ENCODE results near the gene NHERF1. TPM values are rescaled to one million over a fixed set of nuclear protein-coding genes. Genes with fewer than 3 reads are reported as not detected.

The NHERF1 gene
- total and polyA plus RNA-seq, 2 of the 13 experiments (the other 11 are each of a cell fraction or from before 2014, with no cell fraction given), result 169 to 269 TPM

DNA sequence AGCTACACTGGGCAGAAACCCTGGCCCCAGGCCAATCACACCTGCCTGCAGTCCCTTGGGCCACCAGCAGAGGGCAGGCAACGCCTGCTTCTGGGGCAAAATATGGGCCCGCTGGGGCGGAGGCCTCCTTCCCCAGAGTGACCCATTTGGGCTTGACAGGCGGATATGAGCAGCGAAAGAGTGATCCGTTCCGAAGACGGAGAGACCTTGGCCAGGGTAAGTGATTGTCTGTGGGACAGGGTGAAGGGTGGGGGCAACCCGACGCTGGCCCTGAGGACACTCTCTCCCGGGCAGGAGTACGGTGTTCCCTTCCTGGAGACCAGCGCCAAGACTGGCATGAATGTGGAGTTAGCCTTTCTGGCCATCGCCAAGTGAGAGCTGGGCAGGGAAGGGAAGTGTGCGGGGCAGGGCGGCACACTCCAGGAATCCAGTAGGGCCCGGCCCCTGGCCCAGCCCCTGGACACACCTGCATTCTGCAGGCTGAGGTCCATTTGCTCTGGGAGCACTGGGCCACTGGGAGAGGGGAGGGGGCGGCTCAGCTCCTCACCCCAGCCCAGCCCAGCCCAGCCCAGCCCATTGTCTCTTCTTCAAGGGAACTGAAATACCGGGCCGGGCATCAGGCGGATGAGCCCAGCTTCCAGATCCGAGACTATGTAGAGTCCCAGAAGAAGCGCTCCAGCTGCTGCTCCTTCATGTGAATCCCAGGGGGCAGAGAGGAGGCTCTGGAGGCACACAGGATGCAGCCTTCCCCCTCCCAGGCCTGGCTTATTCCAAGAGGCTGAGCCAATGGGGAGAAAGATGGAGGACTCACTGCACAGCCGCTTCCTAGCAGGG is 3.5 kb upstream of the NHERF1 start (continued):
- TF ChIP-seq, protein P1, sequence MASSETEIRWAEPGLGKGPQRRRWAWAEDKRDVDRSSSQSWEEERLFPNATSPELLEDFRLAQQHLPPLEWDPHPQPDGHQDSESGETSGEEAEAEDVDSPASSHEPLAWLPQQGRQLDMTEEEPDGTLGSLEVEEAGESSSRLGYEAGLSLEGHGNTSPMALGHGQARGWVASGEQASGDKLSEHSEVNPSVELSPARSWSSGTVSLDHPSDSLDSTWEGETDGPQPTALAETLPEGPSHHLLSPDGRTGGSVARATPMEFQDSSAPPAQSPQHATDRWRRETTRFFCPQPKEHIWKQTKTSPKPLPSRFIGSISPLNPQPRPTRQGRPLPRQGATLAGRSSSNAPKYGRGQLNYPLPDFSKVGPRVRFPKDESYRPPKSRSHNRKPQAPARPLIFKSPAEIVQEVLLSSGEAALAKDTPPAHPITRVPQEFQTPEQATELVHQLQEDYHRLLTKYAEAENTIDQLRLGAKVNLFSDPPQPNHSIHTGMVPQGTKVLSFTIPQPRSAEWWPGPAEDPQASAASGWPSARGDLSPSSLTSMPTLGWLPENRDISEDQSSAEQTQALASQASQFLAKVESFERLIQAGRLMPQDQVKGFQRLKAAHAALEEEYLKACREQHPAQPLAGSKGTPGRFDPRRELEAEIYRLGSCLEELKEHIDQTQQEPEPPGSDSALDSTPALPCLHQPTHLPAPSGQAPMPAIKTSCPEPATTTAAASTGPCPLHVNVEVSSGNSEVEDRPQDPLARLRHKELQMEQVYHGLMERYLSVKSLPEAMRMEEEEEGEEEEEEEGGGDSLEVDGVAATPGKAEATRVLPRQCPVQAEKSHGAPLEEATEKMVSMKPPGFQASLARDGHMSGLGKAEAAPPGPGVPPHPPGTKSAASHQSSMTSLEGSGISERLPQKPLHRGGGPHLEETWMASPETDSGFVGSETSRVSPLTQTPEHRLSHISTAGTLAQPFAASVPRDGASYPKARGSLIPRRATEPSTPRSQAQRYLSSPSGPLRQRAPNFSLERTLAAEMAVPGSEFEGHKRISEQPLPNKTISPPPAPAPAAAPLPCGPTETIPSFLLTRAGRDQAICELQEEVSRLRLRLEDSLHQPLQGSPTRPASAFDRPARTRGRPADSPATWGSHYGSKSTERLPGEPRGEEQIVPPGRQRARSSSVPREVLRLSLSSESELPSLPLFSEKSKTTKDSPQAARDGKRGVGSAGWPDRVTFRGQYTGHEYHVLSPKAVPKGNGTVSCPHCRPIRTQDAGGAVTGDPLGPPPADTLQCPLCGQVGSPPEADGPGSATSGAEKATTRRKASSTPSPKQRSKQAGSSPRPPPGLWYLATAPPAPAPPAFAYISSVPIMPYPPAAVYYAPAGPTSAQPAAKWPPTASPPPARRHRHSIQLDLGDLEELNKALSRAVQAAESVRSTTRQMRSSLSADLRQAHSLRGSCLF (CRISPR knock-in tag; IDR thresholded peaks at IDR 0.05; ENCODE audit: borderline replicate concordance), result no peak
- TF ChIP-seq NRL (CRISPR knock-in tag; IDR thresholded peaks at IDR 0.05; ENCODE audit: borderline replicate concordance) (no peak; the same call in 1 of the 2 replicates), KAT2B (IDR thresholded peaks at IDR 0.05; ENCODE audit: borderline replicate concordance, low read depth, low read length) (no peak), ZFP62 (CRISPR knock-in tag; IDR thresholded peaks at IDR 0.05) (no peak), ZFP90 (CRISPR knock-in tag; IDR thresholded peaks at IDR 0.05; ENCODE audit: borderline replicate concordance) (peak; percentile 78; the same call in 1 of the 2 replicates)
- TF ChIP-seq, protein P2, sequence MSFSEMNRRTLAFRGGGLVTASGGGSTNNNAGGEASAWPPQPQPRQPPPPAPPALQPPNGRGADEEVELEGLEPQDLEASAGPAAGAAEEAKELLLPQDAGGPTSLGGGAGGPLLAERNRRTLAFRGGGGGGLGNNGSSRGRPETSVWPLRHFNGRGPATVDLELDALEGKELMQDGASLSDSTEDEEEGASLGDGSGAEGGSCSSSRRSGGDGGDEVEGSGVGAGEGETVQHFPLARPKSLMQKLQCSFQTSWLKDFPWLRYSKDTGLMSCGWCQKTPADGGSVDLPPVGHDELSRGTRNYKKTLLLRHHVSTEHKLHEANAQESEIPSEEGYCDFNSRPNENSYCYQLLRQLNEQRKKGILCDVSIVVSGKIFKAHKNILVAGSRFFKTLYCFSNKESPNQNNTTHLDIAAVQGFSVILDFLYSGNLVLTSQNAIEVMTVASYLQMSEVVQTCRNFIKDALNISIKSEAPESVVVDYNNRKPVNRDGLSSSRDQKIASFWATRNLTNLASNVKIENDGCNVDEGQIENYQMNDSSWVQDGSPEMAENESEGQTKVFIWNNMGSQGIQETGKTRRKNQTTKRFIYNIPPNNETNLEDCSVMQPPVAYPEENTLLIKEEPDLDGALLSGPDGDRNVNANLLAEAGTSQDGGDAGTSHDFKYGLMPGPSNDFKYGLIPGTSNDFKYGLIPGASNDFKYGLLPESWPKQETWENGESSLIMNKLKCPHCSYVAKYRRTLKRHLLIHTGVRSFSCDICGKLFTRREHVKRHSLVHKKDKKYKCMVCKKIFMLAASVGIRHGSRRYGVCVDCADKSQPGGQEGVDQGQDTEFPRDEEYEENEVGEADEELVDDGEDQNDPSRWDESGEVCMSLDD (CRISPR knock-in tag; IDR thresholded peaks at IDR 0.05; ENCODE audit: borderline replicate concordance), result no peak
- TF ChIP-seq, protein P3, sequence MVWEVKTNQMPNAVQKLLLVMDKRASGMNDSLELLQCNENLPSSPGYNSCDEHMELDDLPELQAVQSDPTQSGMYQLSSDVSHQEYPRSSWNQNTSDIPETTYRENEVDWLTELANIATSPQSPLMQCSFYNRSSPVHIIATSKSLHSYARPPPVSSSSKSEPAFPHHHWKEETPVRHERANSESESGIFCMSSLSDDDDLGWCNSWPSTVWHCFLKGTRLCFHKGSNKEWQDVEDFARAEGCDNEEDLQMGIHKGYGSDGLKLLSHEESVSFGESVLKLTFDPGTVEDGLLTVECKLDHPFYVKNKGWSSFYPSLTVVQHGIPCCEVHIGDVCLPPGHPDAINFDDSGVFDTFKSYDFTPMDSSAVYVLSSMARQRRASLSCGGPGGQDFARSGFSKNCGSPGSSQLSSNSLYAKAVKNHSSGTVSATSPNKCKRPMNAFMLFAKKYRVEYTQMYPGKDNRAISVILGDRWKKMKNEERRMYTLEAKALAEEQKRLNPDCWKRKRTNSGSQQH (CRISPR knock-in tag; IDR thresholded peaks at IDR 0.05; ENCODE audit: low read depth), result 0 out of 2 replicates have a peak, but pooled peaks have one; percentile 24
- TF ChIP-seq, protein P4, sequence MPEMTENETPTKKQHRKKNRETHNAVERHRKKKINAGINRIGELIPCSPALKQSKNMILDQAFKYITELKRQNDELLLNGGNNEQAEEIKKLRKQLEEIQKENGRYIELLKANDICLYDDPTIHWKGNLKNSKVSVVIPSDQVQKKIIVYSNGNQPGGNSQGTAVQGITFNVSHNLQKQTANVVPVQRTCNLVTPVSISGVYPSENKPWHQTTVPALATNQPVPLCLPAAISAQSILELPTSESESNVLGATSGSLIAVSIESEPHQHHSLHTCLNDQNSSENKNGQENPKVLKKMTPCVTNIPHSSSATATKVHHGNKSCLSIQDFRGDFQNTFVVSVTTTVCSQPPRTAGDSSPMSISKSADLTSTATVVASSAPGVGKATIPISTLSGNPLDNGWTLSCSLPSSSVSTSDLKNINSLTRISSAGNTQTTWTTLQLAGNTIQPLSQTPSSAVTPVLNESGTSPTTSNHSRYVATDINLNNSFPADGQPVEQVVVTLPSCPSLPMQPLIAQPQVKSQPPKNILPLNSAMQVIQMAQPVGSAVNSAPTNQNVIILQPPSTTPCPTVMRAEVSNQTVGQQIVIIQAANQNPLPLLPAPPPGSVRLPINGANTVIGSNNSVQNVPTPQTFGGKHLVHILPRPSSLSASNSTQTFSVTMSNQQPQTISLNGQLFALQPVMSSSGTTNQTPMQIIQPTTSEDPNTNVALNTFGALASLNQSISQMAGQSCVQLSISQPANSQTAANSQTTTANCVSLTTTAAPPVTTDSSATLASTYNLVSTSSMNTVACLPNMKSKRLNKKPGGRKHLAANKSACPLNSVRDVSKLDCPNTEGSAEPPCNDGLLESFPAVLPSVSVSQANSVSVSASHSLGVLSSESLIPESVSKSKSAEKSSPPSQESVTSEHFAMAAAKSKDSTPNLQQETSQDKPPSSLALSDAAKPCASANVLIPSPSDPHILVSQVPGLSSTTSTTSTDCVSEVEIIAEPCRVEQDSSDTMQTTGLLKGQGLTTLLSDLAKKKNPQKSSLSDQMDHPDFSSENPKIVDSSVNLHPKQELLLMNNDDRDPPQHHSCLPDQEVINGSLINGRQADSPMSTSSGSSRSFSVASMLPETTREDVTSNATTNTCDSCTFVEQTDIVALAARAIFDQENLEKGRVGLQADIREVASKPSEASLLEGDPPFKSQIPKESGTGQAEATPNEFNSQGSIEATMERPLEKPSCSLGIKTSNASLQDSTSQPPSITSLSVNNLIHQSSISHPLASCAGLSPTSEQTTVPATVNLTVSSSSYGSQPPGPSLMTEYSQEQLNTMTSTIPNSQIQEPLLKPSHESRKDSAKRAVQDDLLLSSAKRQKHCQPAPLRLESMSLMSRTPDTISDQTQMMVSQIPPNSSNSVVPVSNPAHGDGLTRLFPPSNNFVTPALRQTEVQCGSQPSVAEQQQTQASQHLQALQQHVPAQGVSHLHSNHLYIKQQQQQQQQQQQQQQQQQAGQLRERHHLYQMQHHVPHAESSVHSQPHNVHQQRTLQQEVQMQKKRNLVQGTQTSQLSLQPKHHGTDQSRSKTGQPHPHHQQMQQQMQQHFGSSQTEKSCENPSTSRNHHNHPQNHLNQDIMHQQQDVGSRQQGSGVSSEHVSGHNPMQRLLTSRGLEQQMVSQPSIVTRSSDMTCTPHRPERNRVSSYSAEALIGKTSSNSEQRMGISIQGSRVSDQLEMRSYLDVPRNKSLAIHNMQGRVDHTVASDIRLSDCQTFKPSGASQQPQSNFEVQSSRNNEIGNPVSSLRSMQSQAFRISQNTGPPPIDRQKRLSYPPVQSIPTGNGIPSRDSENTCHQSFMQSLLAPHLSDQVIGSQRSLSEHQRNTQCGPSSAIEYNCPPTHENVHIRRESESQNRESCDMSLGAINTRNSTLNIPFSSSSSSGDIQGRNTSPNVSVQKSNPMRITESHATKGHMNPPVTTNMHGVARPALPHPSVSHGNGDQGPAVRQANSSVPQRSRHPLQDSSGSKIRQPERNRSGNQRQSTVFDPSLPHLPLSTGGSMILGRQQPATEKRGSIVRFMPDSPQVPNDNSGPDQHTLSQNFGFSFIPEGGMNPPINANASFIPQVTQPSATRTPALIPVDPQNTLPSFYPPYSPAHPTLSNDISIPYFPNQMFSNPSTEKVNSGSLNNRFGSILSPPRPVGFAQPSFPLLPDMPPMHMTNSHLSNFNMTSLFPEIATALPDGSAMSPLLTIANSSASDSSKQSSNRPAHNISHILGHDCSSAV (CRISPR knock-in tag; IDR thresholded peaks at IDR 0.05; ENCODE audit: borderline replicate concordance), result no peak
